ENCODE results near the gene CNTN4. TPM values are rescaled to one million over a fixed set of nuclear protein-coding genes. Genes with fewer than 3 reads are reported as not detected.

Gene CNTN4
- total RNA-seq, 1 experiment from 2014 or later: 5.7 TPM

- Histone ChIP-seq H3K4me1 (ENCODE audit: insufficient read depth, low read length, poor library complexity, severe bottlenecking) (no peaks in the 10 kb centered on the region), H3K27ac (ENCODE audit: low read depth, low read length, poor library complexity, severe bottlenecking) (no peak overlapping the region), H3K36me3 (ENCODE audit: insufficient read depth, low read length, poor library complexity, severe bottlenecking) (no peaks in the 10 kb centered on the region), H3K9me3 (ENCODE audit: low read depth, low read length, poor library complexity, severe bottlenecking) (no peaks in the 10 kb centered on the region), H3K4me3 (ENCODE audit: low read depth, low read length, poor library complexity, severe bottlenecking) (no peak overlapping the region), H3K27me3 (replicated peaks; ENCODE audit: insufficient read depth, low read depth, low read length, poor library complexity) (no peaks in the 10 kb centered on the region)
- POLR2A ChIA-PET (ENCODE audit: low non-redundant PET): no interaction called here
- CTCF ChIA-PET: no interaction called here
- TF ChIP-seq EZH2 (IDR thresholded peaks at IDR 0.05; ENCODE audit: borderline replicate concordance, low read depth, low read length, poor library complexity, severe bottlenecking) (no peak), CTCF (conservative IDR thresholded peaks at IDR 0.05; ENCODE audit: low read depth, low read length) (no peak)
- DNase-seq (ENCODE audit: low spot score): no peak
- intact Hi-C loops (cut with micrococcal nuclease; ENCODE audit: unreplicated experiment): no loop called here
- BruUV-seq (replicated peaks): no TSS peak
Observed at GRCh38 chr3:2847062-2847841, 748.6 kb downstream of the CNTN4 start.

- Histone ChIP-seq H3K36me3 (ENCODE audit: insufficient read depth, low read length, poor library complexity, severe bottlenecking) (no peaks in the 10 kb centered on the region), H3K27ac (ENCODE audit: low read depth, low read length, poor library complexity, severe bottlenecking) (no peak overlapping the region), H3K4me1 (ENCODE audit: insufficient read depth, low read length, poor library complexity, severe bottlenecking) (no peaks in the 10 kb centered on the region), H3K4me3 (ENCODE audit: low read depth, low read length, poor library complexity, severe bottlenecking) (no peak overlapping the region), H3K27me3 (replicated peaks; ENCODE audit: insufficient read depth, low read depth, low read length, poor library complexity) (no peaks in the 10 kb centered on the region), H3K9me3 (ENCODE audit: low read depth, low read length, poor library complexity, severe bottlenecking) (no peaks in the 10 kb centered on the region)
- intact Hi-C loops (cut with micrococcal nuclease; ENCODE audit: unreplicated experiment): no loop called here
- BruUV-seq (replicated peaks): no TSS peak
- no peak for DNase-seq (ENCODE audit: low spot score)
- TF ChIP-seq EZH2 (IDR thresholded peaks at IDR 0.05; ENCODE audit: borderline replicate concordance, low read depth, low read length, poor library complexity, severe bottlenecking) (no peak), CTCF (conservative IDR thresholded peaks at IDR 0.05; ENCODE audit: low read depth, low read length) (no peak)
- CTCF ChIA-PET: no interaction called here
- POLR2A ChIA-PET (ENCODE audit: low non-redundant PET): no interaction called here
Observed at GRCh38 chr3:2849092-2849491, 750.4 kb downstream of the CNTN4 start.

- TF ChIP-seq CTCF (conservative IDR thresholded peaks at IDR 0.05; ENCODE audit: low read depth, low read length): no peak
- no peak for TF ChIP-seq EZH2 (IDR thresholded peaks at IDR 0.05; ENCODE audit: borderline replicate concordance, low read depth, low read length, poor library complexity, severe bottlenecking)
- intact Hi-C loops (cut with micrococcal nuclease; ENCODE audit: unreplicated experiment): no loop called here
- ChIA-PET POLR2A (ENCODE audit: low non-redundant PET) (no interaction called here), CTCF (no interaction called here)
- no peak overlapping the region for H3K4me3 ChIP-seq (ENCODE audit: low read depth, low read length, poor library complexity, severe bottlenecking)
- DNase-seq (ENCODE audit: low spot score): no peak
- BruUV-seq (replicated peaks): no TSS peak
- H3K27me3 ChIP-seq (replicated peaks; ENCODE audit: insufficient read depth, low read depth, low read length, poor library complexity): no peaks in the 10 kb centered on the region
- H3K36me3 ChIP-seq (ENCODE audit: insufficient read depth, low read length, poor library complexity, severe bottlenecking): no peaks in the 10 kb centered on the region
- H3K27ac ChIP-seq (ENCODE audit: low read depth, low read length, poor library complexity, severe bottlenecking): no peak overlapping the region
- H3K9me3 ChIP-seq (ENCODE audit: low read depth, low read length, poor library complexity, severe bottlenecking): no peaks in the 10 kb centered on the region
- H3K4me1 ChIP-seq (ENCODE audit: insufficient read depth, low read length, poor library complexity, severe bottlenecking): no peaks in the 10 kb centered on the region
Observed at GRCh38 chr3:2850701-2851100, 752.0 kb downstream of the CNTN4 start.

All from A673 (cell line).